Fibroblast of the conjunctiva (primary cell): ENCODE data around the gene ARID1A.
A peak's percentile ranks its signal among the peaks of the same experiment; 100 is the strongest.

ENCODE experiments used
- DNase-seq: peaks from one replicate; pipeline ENCODE4 v3.0.0-alpha.2; 2010; ENCODE audit warnings: low read depth

The ARID1A gene

GRCh38 chr1:26761217-26761616 is 65.4 kb downstream of the ARID1A start:
- no peak for DNase-seq

DNA sequence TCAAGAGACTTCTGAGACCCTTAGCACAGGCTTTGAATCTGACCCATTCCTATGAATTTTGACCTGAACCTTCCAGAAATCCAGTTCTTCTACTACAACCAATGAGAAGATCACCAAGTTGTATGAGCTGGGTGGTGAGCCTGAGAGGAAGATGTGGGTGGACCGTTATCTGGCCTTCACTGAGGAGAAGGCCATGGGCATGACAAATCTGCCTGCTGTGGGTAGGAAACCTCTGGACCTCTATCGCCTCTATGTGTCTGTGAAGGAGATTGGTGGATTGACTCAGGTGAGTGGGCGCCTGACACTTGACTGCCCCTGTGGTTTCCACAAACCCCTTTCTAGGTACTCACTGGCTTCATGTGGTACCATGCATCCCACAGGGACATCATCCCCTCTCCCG is 71.9 kb downstream of the ARID1A start:
- no peak for DNase-seq

DNA sequence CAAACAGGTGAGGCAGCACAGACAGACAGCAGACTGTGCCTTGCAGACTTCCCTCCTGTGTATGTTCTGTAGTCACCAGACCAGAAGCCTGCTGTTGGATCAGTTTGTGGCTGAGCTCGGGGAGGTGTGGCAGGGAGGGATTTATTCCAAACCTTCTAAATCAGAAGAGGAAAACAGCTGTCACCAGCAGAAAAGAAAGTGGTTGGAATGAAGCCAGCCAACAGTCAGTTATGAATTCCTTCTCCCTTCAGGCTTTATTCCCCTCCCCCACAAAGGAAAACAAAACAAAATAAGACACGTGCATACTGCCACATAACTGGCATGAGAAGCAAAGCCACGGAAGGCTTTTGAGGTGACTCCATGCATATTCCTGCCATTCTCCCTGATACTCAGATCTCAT is 72.9 kb downstream of the ARID1A start:
- no peak for DNase-seq

DNA sequence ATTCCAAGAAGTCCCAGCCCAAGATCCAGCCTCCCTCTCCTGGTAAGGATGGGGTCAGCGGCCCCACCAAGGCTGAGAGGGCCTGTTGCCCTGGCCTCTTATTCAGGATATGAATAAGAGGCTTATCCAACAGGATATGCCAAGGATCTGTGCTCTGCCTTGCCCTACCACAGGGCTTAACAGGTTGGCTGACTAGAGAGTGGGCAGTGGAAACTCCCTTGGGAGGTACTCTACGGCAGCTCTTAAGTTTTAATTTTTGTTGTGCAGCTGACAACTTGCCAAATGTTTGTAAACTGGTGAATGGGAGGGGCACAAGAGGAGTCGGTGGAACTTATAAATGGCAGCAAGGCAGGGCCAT is 75.4 kb downstream of the ARID1A start:
- DNase-seq: no peak

DNA sequence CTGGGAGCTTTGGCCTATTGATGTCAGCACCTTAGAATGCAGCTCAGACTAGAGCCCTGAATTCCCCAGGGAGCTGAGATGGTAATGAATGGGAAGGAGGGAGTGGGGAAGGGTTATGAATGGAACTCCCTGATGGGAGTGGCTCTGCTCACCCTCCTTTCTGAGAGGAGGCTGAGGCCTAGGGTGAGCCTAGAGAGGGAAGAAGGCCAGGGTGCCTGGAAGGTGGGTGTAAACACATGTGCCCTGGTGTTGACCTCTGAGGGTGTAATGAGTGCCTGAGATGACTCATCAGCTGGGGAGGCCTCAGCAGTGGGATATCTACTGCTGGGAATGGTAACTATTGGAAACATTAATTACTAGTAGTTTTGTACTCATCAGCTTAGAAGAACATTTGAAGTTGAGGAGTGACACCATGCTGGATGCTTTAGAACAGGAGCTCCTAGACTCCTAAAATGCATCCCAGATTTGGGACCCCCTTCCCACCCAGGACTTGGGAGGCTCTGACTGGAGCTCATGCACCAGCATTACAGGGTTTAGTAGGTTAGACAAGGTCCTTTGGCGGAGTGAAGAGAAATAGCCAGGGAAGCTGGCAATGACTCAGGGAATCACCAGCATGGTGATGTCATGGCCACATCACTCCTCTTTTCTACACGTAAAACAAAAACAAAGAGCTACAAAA is 76.0 kb downstream of the ARID1A start:
- DNase-seq: peak; percentile 86

- peak; percentile 44 for DNase-seq
Observed at GRCh38 chr1:26772687-26773086, 76.9 kb downstream of the ARID1A start.

DNA sequence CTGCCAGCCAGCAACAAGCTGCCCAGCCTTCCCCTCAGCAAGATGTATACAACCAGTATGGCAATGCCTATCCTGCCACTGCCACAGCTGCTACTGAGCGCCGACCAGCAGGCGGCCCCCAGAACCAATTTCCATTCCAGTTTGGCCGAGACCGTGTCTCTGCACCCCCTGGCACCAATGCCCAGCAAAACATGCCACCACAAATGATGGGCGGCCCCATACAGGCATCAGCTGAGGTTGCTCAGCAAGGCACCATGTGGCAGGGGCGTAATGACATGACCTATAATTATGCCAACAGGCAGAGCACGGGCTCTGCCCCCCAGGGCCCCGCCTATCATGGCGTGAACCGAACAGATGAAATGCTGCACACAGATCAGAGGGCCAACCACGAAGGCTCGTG is 78.6 kb downstream of the ARID1A start:
- no peak for DNase-seq

DNA sequence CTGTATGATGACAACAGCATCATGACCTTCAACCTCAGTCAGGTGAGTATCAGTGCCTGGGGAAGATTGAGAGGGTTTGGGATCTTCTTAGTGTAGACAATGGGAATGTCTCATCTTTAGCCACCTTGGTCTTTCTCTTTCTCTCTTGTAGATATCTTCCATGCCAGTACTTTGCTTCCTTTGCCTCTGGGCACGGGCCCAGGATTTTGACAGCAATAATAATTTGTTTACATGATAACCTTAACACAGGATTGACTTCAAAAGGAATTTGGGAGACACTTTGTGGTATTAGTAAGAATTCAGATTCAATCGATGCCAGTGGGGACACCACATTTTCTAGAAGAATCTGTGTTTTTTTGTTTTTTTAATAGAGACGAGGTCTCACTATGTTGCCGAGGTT is 79.9 kb downstream of the ARID1A start:
- DNase-seq: no peak

- DNase-seq: no peak
Observed at GRCh38 chr1:26779098-26779668, 83.4 kb downstream of the ARID1A start.

DNA sequence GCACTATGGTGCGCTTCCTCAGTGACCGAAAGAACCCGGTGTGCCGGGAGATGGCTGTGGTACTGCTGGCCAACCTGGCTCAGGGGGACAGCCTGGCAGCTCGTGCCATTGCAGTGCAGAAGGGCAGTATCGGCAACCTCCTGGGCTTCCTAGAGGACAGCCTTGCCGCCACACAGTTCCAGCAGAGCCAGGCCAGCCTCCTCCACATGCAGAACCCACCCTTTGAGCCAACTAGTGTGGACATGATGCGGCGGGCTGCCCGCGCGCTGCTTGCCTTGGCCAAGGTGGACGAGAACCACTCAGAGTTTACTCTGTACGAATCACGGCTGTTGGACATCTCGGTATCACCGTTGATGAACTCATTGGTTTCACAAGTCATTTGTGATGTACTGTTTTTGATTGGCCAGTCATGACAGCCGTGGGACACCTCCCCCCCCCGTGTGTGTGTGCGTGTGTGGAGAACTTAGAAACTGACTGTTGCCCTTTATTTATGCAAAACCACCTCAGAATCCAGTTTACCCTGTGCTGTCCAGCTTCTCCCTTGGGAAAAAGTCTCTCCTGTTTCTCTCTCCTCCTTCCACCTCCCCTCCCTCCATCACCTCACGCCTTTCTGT is 84.6 kb downstream of the ARID1A start:
- no peak for DNase-seq

DNA sequence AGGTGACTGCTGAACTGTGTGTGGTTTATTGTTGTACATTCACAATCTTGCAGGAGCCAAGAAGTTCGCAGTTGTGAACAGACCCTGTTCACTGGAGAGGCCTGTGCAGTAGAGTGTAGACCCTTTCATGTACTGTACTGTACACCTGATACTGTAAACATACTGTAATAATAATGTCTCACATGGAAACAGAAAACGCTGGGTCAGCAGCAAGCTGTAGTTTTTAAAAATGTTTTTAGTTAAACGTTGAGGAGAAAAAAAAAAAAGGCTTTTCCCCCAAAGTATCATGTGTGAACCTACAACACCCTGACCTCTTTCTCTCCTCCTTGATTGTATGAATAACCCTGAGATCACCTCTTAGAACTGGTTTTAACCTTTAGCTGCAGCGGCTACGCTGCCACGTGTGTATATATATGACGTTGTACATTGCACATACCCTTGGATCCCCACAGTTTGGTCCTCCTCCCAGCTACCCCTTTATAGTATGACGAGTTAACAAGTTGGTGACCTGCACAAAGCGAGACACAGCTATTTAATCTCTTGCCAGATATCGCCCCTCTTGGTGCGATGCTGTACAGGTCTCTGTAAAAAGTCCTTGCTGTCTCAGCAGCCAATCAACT is 85.5 kb downstream of the ARID1A start:
- DNase-seq: no peak

GRCh38 chr1:26782521-26783212 is 86.9 kb downstream of the ARID1A start:
- no peak for DNase-seq

- no peak for DNase-seq
Observed at GRCh38 chr1:26783646-26784022, 87.8 kb downstream of the ARID1A start.

- peak; percentile 86 for DNase-seq
Observed at GRCh38 chr1:26784023-26784871, 88.4 kb downstream of the ARID1A start.

DNA sequence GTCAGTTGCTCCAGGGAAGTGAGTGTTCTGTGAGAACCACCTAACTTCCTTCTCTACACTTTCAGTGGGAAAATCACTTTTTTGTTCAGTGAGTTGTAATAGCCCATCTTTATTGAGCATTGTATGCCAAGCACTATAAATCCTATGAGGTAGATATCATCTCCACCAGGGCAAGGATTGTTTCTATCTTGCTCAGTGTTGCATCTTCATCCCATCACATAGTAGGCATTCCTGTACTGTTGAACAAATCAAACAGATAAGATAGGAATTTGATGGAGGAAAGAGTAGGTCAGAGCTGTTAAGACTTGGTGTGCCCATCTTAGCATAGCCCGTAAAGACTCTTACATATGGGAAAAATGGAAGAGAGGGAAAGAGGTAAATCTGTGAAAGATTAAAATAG is 89.1 kb downstream of the ARID1A start:
- no peak for DNase-seq

DNA sequence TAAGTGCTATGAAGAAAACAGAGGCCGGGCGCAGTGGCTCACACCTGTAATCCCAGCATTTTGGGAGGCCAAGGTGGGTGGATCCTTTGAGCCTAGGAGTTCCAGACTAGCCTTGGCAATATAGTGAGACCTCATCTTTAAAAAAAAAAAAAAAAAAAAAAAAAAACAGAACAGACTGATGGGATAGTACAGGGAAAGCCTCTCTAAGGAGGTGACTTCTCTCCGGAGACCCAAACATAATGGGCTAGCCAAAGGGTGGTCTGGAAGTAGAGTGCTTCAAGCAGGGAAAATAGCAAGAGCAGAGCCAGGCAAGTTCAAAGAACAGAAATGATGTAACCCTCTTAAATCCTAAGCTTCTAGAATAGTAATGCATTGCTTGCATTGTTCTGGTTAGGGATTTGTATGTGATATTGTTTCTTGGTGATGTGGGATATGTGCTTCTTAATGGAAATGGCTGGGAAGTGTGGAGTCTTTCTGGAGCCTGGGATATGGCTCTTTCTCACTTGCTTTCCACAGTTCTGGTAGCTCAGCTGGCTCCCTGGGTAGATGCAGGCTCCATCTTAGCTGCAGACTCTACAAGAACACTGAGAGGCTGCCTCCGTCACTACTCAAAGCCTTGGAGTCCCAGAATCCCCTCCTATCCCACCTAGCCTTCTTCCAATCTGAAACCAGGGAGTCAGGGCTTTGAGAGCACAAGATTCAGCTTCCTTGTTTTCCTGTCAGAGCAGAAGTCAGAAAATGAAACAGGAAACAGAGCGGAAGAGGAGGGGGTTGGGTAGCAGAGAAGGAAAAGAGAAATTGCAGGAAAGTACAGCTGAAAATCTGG is 90.0 kb downstream of the ARID1A start:
- no peak for DNase-seq

DNA sequence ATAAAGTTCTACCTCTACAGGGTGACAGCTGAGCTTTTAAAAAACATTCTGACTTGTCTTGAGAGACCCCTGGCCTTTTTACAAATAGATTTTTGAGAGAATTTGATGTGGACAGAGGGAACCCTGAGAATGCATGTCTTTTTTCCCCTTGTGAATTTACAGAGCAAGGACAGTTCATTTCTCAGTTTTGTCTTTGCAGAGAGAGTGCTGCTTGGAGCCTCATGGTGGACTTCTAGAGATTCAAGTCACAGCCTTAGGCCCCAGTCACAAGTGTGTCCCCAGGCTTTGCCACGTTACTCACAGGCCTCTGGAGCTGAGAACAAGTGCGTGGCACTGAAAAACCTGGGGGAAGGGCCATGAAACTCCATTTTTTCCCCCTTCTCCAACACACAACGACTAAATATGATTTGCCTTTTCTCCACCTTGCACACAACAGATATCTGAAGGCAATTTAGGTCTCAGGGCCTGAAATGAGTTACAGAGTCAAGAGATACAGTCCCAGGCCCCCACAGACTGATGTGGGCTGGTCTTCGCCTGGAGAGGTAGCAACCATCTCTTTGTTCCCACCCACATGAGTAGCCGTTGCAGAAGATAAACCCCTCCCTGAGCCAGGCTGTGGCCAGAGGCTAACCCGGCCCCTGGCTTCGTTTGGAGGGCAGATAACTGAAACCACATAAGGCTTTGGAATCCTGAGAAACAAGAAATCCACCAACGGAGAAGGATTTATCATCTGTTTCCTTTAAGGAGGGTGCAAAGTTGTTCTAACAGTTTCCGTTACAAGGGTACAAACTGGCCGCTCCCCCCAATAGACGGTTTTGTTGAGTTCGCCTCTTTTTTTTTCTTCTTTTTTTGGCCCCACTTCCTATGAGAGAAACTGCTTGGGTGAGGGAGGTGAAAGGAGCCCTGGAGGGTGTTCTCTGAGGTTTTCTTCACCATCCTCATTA is 90.9 kb downstream of the ARID1A start:
- DNase-seq: peak; percentile 80

GRCh38 chr1:26787381-26787705 is 91.5 kb downstream of the ARID1A start:
- no peak for DNase-seq

DNA sequence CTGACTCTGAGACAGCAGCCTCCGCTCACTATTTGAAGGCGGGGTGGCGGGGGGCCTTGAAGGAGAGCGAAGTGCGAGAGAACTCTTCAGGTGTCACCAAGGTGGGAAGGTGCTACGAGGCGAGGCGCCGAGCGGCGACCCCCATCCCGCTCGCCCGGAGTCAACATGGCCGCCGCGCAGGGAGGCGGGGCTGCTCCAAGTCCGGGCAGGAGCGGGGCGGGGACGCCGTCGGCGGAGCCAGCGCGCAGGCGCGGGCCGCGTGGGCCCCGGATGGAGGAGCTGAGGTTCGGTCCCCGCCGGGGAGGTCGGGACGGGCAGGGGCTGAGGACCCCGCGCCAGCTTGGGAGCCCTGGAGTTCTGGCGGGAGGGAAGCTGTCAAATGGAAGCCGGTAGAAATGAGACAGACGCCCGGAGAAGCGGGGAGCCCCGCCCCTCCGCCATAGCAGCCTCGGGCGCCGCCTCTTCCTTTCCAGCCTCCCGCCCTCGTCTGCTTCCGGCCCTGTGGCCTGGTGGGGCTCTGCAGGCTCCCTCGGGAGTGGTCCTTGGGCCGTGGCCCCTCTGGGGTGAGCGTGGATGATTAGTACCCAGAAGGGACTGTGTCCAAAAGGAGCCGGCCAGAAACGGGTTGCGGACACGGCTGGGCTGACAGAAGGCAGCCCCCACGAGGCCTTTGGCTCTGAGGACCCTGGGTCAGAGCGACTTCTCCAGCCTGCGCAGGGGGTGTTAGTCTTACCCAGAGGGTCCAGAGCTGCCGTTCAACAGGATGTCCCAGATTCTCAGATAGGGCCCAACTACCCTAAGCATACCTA is 92.1 kb downstream of the ARID1A start, which contains the start of gene PIGV:
PIGV (plus strand) TSS at position 245 of the 809 bp plus-strand sequence. CDS start 2,866 bp downstream, outside the sequence.
- peak; percentile 77 for DNase-seq
